ENCODE results near the gene ZNF580. TPM values are rescaled to one million over a fixed set of nuclear protein-coding genes. Genes with fewer than 3 reads are reported as not detected.

The ZNF580 gene
- total and polyA plus RNA-seq, 2 of the 13 experiments (the other 11 are each of a cell fraction or from before 2014, with no cell fraction given): 4.4 to 6.0 TPM

GRCh38 chr19:55676383-55676782, 35.6 kb downstream of the ZNF580 start:
- ATAC-seq: no peak
- Histone ChIP-seq H3K27ac (ENCODE audit: extremely low read length, insufficient read depth, low read length) (peak overlapping the region; percentile 62), H3K36me3 (replicated peaks in 1 of 2; ENCODE audit: control insufficient read depth in 1 of 2, insufficient read depth in 2 of 2, low read length in 2 of 2) (peaks cover 27 to 54% of the 10 kb centered on the region in 2 experiments; a peak in 4 of 5 replicates), H3K9ac (ENCODE audit: insufficient read depth, low read depth, low read length) (peak overlapping the region; percentile 94), H2AFZ (ENCODE audit: low read length) (no peak overlapping the region), H3K79me2 (ENCODE audit: insufficient read depth, low read length) (peaks cover 67% of the 10 kb centered on the region), H3K4me2 (ENCODE audit: low read depth, low read length) (peak overlapping the region; percentile 64), H3K4me1 (ENCODE audit: insufficient read depth, low read length) (peaks cover 48% of the 10 kb centered on the region), H3K4me3 (replicated peaks in 1 of 3; ENCODE audit: insufficient read depth in 1 of 3, low read depth in 2 of 3, low read length in 3 of 3) (peak overlapping the region; percentile 77 to 89 (median 89)), H4K20me1 (ENCODE audit: insufficient read depth, low read length) (peaks cover 7% of the 10 kb centered on the region), H3K27me3 (ENCODE audit: control insufficient read depth in 1 of 2, insufficient read depth in 2 of 2, low read length in 2 of 2) (no peaks in the 10 kb centered on the region; a peak in 1 of 5 replicates), H3K9me3 (ENCODE audit: low read length) (no peaks in the 10 kb centered on the region)
- ChIA-PET POLR2A (no interaction called here), CTCF (ENCODE audit: low intra/inter-chr PET ratio, low total read pairs) (no interaction called here)
- in situ Hi-C loops (cut with HindIII; ENCODE audit: extremely low pct_ligation_motif_present, low pct_unique_long_range_greater_than_20kb) (no loop called here), intact Hi-C loops (cut with micrococcal nuclease; ENCODE audit: unreplicated experiment) (no loop called here)
- no peak for DNase-seq (ENCODE audit: low spot score)
- FAIRE-seq: no peak
- BruUV-seq (replicated peaks): TSS peak; percentile 46
- TF ChIP-seq ZHX2 (IDR thresholded peaks at IDR 0.05; ENCODE audit: low read depth): no peak
- no peak for TF ChIP-seq ZHX2 (CRISPR knock-in tag; IDR thresholded peaks at IDR 0.05; ENCODE audit: borderline replicate concordance)
- peak; percentile 96 for TF ChIP-seq ZNF205 (CRISPR knock-in tag; IDR thresholded peaks at IDR 0.05)
- WGBS (ENCODE audit: low lambda C conversion rate): 88% methylated on average over 5 of the region's 5 CpGs
